Activated CD4-positive, alpha-beta T cell treated with anti-CD3 and anti-CD28 coated beads for 48 hours (primary cell): ENCODE results near the gene CTDP1.
A peak's percentile ranks its signal among the peaks of the same experiment; 100 is the strongest.

Experiments
- DNase-seq: peaks from one replicate; pipeline ENCODE4 v3.0.0-alpha.2; 2020

Gene CTDP1

GRCh38 chr18:79787527-79787864, 107.9 kb downstream of the CTDP1 start:
- DNase-seq, result no peak

- DNase-seq, result no peak
Observed at GRCh38 chr18:79787865-79788733, 108.5 kb downstream of the CTDP1 start.

GRCh38 chr18:79788734-79789085, 109.1 kb downstream of the CTDP1 start:
- no peak for DNase-seq

GRCh38 chr18:79789091-79789891, 109.7 kb downstream of the CTDP1 start:
- DNase-seq, result no peak

GRCh38 chr18:79789901-79790890, 110.6 kb downstream of the CTDP1 start:
- no peak for DNase-seq

- DNase-seq, result no peak
Observed at GRCh38 chr18:79790996-79791972, 111.7 kb downstream of the CTDP1 start.

- DNase-seq, result no peak
Observed at GRCh38 chr18:79792096-79792987, 112.7 kb downstream of the CTDP1 start.

GRCh38 chr18:79792988-79793355, 113.4 kb downstream of the CTDP1 start:
- DNase-seq, result no peak

GRCh38 chr18:79794846-79795245, 115.2 kb downstream of the CTDP1 start:
- DNase-seq, result no peak

- DNase-seq, result no peak
Observed at GRCh38 chr18:79795446-79795845, 115.8 kb downstream of the CTDP1 start.

- no peak for DNase-seq
Observed at GRCh38 chr18:79796016-79796415, 116.4 kb downstream of the CTDP1 start.

- no peak for DNase-seq
Observed at GRCh38 chr18:79796531-79797405, 117.2 kb downstream of the CTDP1 start.

GRCh38 chr18:79797518-79798345, 118.1 kb downstream of the CTDP1 start, which contains the start of gene KCNG2:
TSS of gene KCNG2 (plus strand) at chr18:79797938. CDS start at chr18:79863668, 65,730 bp downstream.
- peak; percentile 35 for DNase-seq

GRCh38 chr18:79798346-79798998, 118.9 kb downstream of the CTDP1 start:
- no peak for DNase-seq

GRCh38 chr18:79798999-79799370, 119.4 kb downstream of the CTDP1 start:
- no peak for DNase-seq

- no peak for DNase-seq
Observed at GRCh38 chr18:79799619-79800370, 120.2 kb downstream of the CTDP1 start.
